ENCODE measurements around the gene COL4A3. TPM values are rescaled to one million over a fixed set of nuclear protein-coding genes. Genes with fewer than 3 reads are reported as not detected.

COL4A3 gene
- total RNA-seq, 1 experiment from 2014 or later: 0.15 TPM

GRCh38 chr2:227118353-227118752 is 46.1 kb upstream of the COL4A3 start:
- Histone ChIP-seq H4K5ac (ENCODE audit: insufficient read length, low read depth, low read length) (no peak overlapping the region), H3K56ac (ENCODE audit: insufficient read length, low read depth, low read length) (no peak overlapping the region), H2BK12ac (ENCODE audit: insufficient read length, low read depth, low read length) (no peak overlapping the region), H3K79me2 (ENCODE audit: insufficient read depth, low read length) (no peaks in the 10 kb centered on the region), H3K4me2 (ENCODE audit: insufficient read depth, insufficient read length, low read length) (no peak overlapping the region), H4K91ac (ENCODE audit: insufficient read length, low read depth, low read length) (no peak overlapping the region), H2AK5ac (ENCODE audit: insufficient read length, low read length) (no peak overlapping the region), H2BK20ac (ENCODE audit: low read depth, low read length, poor library complexity, severe bottlenecking) (no peak overlapping the region), H3K4ac (ENCODE audit: low read depth, low read length) (no peak overlapping the region), H3K14ac (ENCODE audit: insufficient read depth, low read length) (no peak overlapping the region), H3K18ac (ENCODE audit: insufficient read length, low read depth, low read length) (no peak overlapping the region), H3K27ac (ENCODE audit: insufficient read length, low read depth, low read length) (no peak overlapping the region), H3T11ph (ENCODE audit: low read length) (no peak overlapping the region), H4K20me1 (ENCODE audit: control insufficient read depth, insufficient read depth, insufficient read length) (no peaks in the 10 kb centered on the region), H3K27me3 (ENCODE audit: insufficient read depth, low read length) (no peaks in the 10 kb centered on the region), H2BK120ac (ENCODE audit: low read depth, low read length, poor library complexity, severe bottlenecking) (no peak overlapping the region), H3K4me1 (ENCODE audit: insufficient read depth, low read length) (no peaks in the 10 kb centered on the region), H4K8ac (replicated peaks; ENCODE audit: insufficient read length, low read depth, low read length) (no peak overlapping the region), H3K23me2 (ENCODE audit: insufficient read length, low read depth, low read length, poor library complexity, severe bottlenecking) (no peaks in the 10 kb centered on the region), H3K9ac (ENCODE audit: extremely low read depth, insufficient read length, low read length) (no peak overlapping the region), H3K9me3 (ENCODE audit: control insufficient read depth, low read depth, low read length) (no peaks in the 10 kb centered on the region), H3K79me1 (ENCODE audit: insufficient read depth, low read depth, low read length, poor library complexity, severe bottlenecking) (no peaks in the 10 kb centered on the region), H2BK15ac (ENCODE audit: low read depth, low read length) (no peak overlapping the region), H3K23ac (ENCODE audit: insufficient read length, low read depth, low read length) (no peak overlapping the region), H2AFZ (ENCODE audit: low read length) (no peak overlapping the region), H2BK5ac (ENCODE audit: insufficient read length, low read length) (no peak overlapping the region)
- Mint-ChIP-seq H3K9me3 (no peaks in the 10 kb centered on the region), H3K27me3 (ENCODE audit: low read depth) (no peaks in the 10 kb centered on the region), H3K36me3 (ENCODE audit: insufficient read depth in 1 of 3, low read depth in 3 of 3) (no peaks in the 10 kb centered on the region), H3K4me1 (no peaks in the 10 kb centered on the region), H3K27ac (no peak overlapping the region; a peak in 1 of 7 replicates), H3K4me3 (no peak overlapping the region; a peak in 1 of 5 replicates)
- TF ChIP-seq CTCF (conservative IDR thresholded peaks at IDR 0.05): no peak
- DNase-seq: no peak
